ENCODE measurements around the gene LMAN1L. TPM values are rescaled to one million over a fixed set of nuclear protein-coding genes. Genes with fewer than 3 reads are reported as not detected.

Gene LMAN1L
- total RNA-seq, 1 donor from 2014 or later, result not detected

DNA sequence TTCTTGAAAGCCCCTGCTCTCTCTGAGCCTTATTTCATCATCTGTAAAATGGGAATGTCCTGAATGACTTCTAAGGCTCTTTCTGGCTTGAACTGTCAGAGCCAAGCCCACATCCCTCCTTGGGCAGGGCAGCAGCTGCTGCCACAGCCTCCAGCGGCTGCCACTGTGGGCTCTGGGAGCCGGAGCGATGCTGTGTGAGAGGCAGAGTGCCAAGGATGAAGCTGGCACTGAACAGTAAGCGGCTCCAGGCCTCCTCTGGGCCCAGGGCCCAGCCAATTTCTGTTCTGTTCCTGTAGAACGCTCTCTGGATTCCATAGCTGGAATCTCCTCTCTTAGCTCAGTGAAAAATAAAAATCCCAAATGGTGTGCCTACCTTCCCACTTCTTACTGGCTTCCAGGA, 18.2 kb downstream of the LMAN1L start:
- no peak for DNase-seq (ENCODE audit: low spot score)
- TF ChIP-seq, protein P1, sequence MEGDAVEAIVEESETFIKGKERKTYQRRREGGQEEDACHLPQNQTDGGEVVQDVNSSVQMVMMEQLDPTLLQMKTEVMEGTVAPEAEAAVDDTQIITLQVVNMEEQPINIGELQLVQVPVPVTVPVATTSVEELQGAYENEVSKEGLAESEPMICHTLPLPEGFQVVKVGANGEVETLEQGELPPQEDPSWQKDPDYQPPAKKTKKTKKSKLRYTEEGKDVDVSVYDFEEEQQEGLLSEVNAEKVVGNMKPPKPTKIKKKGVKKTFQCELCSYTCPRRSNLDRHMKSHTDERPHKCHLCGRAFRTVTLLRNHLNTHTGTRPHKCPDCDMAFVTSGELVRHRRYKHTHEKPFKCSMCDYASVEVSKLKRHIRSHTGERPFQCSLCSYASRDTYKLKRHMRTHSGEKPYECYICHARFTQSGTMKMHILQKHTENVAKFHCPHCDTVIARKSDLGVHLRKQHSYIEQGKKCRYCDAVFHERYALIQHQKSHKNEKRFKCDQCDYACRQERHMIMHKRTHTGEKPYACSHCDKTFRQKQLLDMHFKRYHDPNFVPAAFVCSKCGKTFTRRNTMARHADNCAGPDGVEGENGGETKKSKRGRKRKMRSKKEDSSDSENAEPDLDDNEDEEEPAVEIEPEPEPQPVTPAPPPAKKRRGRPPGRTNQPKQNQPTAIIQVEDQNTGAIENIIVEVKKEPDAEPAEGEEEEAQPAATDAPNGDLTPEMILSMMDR (IDR thresholded peaks at IDR 0.05; ENCODE audit: unreplicated experiment), result no peak
- Mint-ChIP-seq H3K4me3 (ENCODE audit: unreplicated experiment) (no peak overlapping the region), H3K27me3 (ENCODE audit: unreplicated experiment) (peaks cover 4% of the 10 kb centered on the region), H3K9me3 (ENCODE audit: unreplicated experiment) (no peaks in the 10 kb centered on the region), H3K27ac (ENCODE audit: unreplicated experiment) (no peak overlapping the region), H3K4me1 (ENCODE audit: unreplicated experiment) (peaks cover 7% of the 10 kb centered on the region), H3K36me3 (ENCODE audit: low read depth, unreplicated experiment) (peaks cover 6% of the 10 kb centered on the region)

DNA sequence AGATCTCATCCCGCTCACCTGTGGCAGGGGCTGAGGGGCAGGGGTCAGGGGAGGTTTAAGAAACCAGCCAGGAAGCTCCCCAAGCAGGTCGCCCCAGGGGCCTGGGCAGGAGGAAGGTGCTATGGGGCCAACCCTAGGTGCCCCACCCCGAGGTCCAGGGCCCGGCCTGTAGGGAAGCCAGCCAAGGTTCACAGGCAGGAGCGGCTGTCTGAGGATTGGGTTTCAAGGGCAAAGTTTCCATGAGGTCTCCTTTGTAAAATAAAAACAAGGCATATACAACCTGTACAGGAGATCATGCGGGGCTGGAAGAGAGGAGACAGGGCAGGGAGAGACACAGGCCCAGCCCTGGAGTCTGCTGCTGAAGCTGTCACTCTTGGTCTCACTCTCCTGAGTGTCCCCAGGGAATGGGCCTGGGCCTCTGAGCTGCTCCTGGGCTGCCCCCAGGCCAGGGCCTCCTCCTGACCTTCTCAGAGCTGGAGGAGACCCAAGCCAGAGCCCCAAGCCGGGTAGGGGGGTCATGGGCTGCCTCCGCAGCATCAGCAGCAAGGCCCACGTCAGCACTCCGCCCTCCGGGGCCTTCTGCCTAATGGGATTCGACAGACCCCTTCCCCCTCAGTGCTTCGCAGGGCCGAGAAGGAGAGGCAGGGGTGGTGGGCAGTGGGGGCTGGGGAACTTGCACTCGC, 19.3 kb downstream of the LMAN1L start:
- H3K27ac Mint-ChIP-seq (ENCODE audit: unreplicated experiment), result no peak overlapping the region
- peaks cover 4% of the 10 kb centered on the region for H3K27me3 Mint-ChIP-seq (ENCODE audit: unreplicated experiment)
- no peaks in the 10 kb centered on the region for H3K9me3 Mint-ChIP-seq (ENCODE audit: unreplicated experiment)
- TF ChIP-seq, protein P1 (IDR thresholded peaks at IDR 0.05; ENCODE audit: unreplicated experiment), result no peak
- H3K4me3 Mint-ChIP-seq (ENCODE audit: unreplicated experiment), result no peak overlapping the region
- peaks cover 6% of the 10 kb centered on the region for H3K36me3 Mint-ChIP-seq (ENCODE audit: low read depth, unreplicated experiment)
- H3K4me1 Mint-ChIP-seq (ENCODE audit: unreplicated experiment), result peaks cover 7% of the 10 kb centered on the region
- DNase-seq (ENCODE audit: low spot score), result no peak

DNA sequence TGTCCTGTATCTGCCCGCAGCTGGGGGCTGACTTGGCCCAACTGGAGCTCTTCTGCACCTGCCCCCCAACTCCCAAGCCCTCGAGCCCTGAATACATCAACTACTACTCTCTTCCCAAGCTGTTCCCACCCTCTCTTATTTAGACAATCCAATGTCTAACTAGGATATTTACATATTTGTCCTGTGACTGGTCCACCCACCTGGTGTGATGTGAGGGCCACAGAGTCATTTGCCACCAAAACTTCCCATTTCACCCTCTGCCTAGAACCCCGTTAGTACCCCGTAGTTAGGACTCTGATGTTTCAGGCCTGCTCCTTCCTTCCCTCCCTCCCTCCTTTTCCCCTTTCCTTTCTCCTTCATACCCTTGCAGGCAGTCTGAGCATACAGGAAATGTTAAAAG, 20.2 kb downstream of the LMAN1L start:
- Mint-ChIP-seq H3K4me1 (ENCODE audit: unreplicated experiment) (peaks cover 7% of the 10 kb centered on the region), H3K27ac (ENCODE audit: unreplicated experiment) (peak overlapping the region; percentile 24), H3K4me3 (ENCODE audit: unreplicated experiment) (no peak overlapping the region), H3K27me3 (ENCODE audit: unreplicated experiment) (peaks cover 4% of the 10 kb centered on the region), H3K9me3 (ENCODE audit: unreplicated experiment) (no peaks in the 10 kb centered on the region), H3K36me3 (ENCODE audit: low read depth, unreplicated experiment) (peaks cover 9% of the 10 kb centered on the region)
- no peak for DNase-seq (ENCODE audit: low spot score)
- TF ChIP-seq, protein P1 (IDR thresholded peaks at IDR 0.05; ENCODE audit: unreplicated experiment), result no peak

DNA sequence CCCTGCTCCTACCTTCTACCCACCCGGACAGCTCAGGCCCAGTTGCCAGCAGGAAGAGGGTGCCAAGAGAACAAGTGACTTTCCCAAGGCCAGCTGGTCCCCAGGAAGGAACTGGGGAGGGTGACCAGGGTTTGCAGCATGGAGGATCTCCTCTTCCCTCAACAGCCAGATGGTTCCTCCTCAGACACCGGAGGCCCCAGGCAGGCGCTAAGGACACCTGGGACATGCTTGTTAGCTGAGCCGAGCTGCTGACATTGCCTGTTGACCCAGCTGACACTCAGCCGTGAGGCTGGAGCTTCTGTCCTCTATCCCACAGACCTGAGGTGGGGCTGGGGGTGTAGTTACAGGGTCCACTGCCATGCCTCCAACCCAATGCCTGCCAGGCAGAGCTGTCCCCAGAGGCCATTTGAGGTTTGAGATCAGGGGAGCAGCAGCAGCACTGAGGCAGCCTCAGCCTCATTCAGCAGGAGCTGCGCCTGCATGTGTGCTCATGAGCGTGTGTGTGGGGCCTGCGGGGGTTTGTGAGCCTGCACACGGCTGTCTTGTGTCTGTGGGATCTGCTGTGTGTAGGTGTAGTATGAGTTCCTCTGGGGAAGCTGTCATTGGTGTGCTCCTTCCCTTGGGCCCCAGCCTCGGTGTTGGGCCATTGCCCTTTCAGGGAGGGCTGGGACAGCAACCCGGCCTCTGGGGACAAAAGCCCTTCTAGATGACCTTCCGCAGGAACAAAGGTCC, 20.9 kb downstream of the LMAN1L start:
- Mint-ChIP-seq H3K4me1 (ENCODE audit: unreplicated experiment) (peaks cover 7% of the 10 kb centered on the region), H3K27me3 (ENCODE audit: unreplicated experiment) (peaks cover 4% of the 10 kb centered on the region), H3K36me3 (ENCODE audit: low read depth, unreplicated experiment) (peaks cover 9% of the 10 kb centered on the region), H3K4me3 (ENCODE audit: unreplicated experiment) (no peak overlapping the region), H3K9me3 (ENCODE audit: unreplicated experiment) (no peaks in the 10 kb centered on the region), H3K27ac (ENCODE audit: unreplicated experiment) (peak overlapping the region; percentile 24)
- DNase-seq (ENCODE audit: low spot score), result no peak
- TF ChIP-seq, protein P1 (IDR thresholded peaks at IDR 0.05; ENCODE audit: unreplicated experiment), result no peak

DNA sequence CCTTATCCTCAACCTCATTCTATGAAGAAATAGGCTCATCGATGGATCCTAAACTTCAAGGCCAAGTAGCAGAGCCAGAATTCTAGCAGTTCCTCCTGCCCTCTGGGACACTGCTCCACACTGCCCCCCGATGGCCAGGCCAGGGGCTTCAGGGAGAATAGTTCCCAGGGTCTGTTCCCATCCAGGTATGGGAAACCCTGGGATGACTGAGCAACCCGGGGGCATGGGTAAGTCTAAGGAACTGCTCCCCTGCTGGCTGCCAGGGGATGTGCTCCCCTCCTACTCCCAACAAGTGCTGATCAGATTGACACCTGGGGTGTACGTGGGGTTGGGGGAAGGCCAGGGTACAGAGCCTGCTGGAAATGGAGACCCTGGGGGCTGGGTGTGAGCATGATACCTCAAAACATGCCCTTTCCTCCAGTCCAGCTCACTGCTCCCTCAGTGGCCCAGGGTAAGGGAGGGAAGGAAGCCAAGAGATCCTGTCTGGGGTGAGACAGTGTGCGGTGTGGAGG, 22.7 kb downstream of the LMAN1L start:
- TF ChIP-seq, protein P1 (IDR thresholded peaks at IDR 0.05; ENCODE audit: unreplicated experiment), result peak; percentile 82
- DNase-seq (ENCODE audit: low spot score), result peak; percentile 89
- H3K27me3 Mint-ChIP-seq (ENCODE audit: unreplicated experiment), result peaks cover 2% of the 10 kb centered on the region
- no peaks in the 10 kb centered on the region for H3K9me3 Mint-ChIP-seq (ENCODE audit: unreplicated experiment)
- no peak overlapping the region for H3K27ac Mint-ChIP-seq (ENCODE audit: unreplicated experiment)
- no peak overlapping the region for H3K4me3 Mint-ChIP-seq (ENCODE audit: unreplicated experiment)
- peaks cover 14% of the 10 kb centered on the region for H3K36me3 Mint-ChIP-seq (ENCODE audit: low read depth, unreplicated experiment)
- H3K4me1 Mint-ChIP-seq (ENCODE audit: unreplicated experiment), result peaks cover 7% of the 10 kb centered on the region

All from endothelial cell (in vitro differentiated cells).